Measurements from ENCODE around the gene STX16.
"Not testable (repeated sequence)": the region's sequence is repeated elsewhere in the genome, so short reads cannot be mapped to it uniquely, and the experiment has no call there.

Gene STX16

GRCh38 chr20:58712806-58713731 lies 62.0 kb downstream of the STX16 start:
- no peak for DNase-seq

GRCh38 chr20:58713801-58714339 lies 62.8 kb downstream of the STX16 start:
- no peak for DNase-seq

- DNase-seq, result no peak
Measured at GRCh38 chr20:58714340-58714922, 63.3 kb downstream of the STX16 start.

- DNase-seq, result no peak
Measured at GRCh38 chr20:58714923-58715351, 63.9 kb downstream of the STX16 start.

- DNase-seq, result no peak
Measured at GRCh38 chr20:58715391-58715800, 64.3 kb downstream of the STX16 start.

GRCh38 chr20:58715801-58716475 lies 64.9 kb downstream of the STX16 start:
- no peak for DNase-seq

GRCh38 chr20:58716476-58717277 lies 65.6 kb downstream of the STX16 start:
- DNase-seq, result no peak

GRCh38 chr20:58717278-58718091 lies 66.4 kb downstream of the STX16 start:
- DNase-seq, result no peak

- no peak for DNase-seq
Measured at GRCh38 chr20:58718121-58718563, 67.1 kb downstream of the STX16 start.

- no peak for DNase-seq
Measured at GRCh38 chr20:58718729-58719128, 67.6 kb downstream of the STX16 start.

- DNase-seq, result no peak
Measured at GRCh38 chr20:58719258-58719657, 68.2 kb downstream of the STX16 start.

GRCh38 chr20:58719971-58720371 lies 68.9 kb downstream of the STX16 start:
- no peak for DNase-seq

GRCh38 chr20:58720890-58721289 lies 69.8 kb downstream of the STX16 start:
- no peak for DNase-seq

GRCh38 chr20:58721951-58722778 lies 71.1 kb downstream of the STX16 start:
- no peak for DNase-seq

GRCh38 chr20:58722877-58723627 lies 72.0 kb downstream of the STX16 start:
- DNase-seq, result no peak

- no peak for DNase-seq
Measured at GRCh38 chr20:58723628-58723984, 72.5 kb downstream of the STX16 start.

- DNase-seq, result not testable (repeated sequence)
Measured at GRCh38 chr20:58726156-58726555, 75.1 kb downstream of the STX16 start.

Data from NCI-H1694 treated with DMSO at 0.1 percent for 48 hours (cell line).